Tibial artery (tissue), 4 donors: Measurements from ENCODE around the gene SNRNP27.
"Not testable (repeated sequence)": the region's sequence is repeated elsewhere in the genome, so short reads cannot be mapped to it uniquely, and the experiment has no call there.

Source experiments
- DNase-seq, 2 donors: peaks; one replicate each; pipeline ENCODE4 v3.0.0-alpha.2; 2019
- H3K27ac ChIP-seq, 2 donors: fragments of 200-600 bp; sonication (generic) in 1 of 2; 1 replicate in 1 of 2; 2 replicates in 1 of 2; pipeline ENCODE4 v1.5.1; 2018 to 2019; ENCODE audit warnings: mild to moderate bottlenecking in 1 of 2
- H3K27me3 ChIP-seq, 2 donors: fragments of 200-600 bp; sonication (generic) in 1 of 2; one replicate each; pipeline versions ENCODE4 v1.5.1 to v1.6.0; 2016 to 2019
- H3K36me3 ChIP-seq, 3 donors: fragments of 200-600 bp; sonication (generic) in 2 of 3; one replicate each; pipeline ENCODE4 v1.5.1; 2016 to 2019; ENCODE audit warnings: mild to moderate bottlenecking in 2 of 3
- H3K4me1 ChIP-seq, 4 donors: fragments of 200-600 bp; sonication (generic) in 2 of 4; 1 replicate in 3 of 4; 2 replicates in 1 of 4; pipeline ENCODE4 v1.5.1; 2016 to 2019
- H3K4me3 ChIP-seq, 2 donors: fragments of 200-600 bp; sonication (generic) in 1 of 2; 1 replicate in 1 of 2; 2 replicates in 1 of 2; pipeline ENCODE4 v1.5.1; 2018 to 2019; ENCODE audit warnings: mild to moderate bottlenecking in 2 of 2
- H3K9me3 ChIP-seq, 3 donors: fragments of 200-600 bp; sonication (generic) in 1 of 3; one replicate each; pipeline ENCODE4 v1.5.1; 2016 to 2019
- CTCF ChIP-seq, 2 experiments: fragments of 200-600 bp in 1 of 2; fragments of 450-650 bp in 1 of 2; IDR thresholded peaks; one replicate each; pipeline ENCODE4 v1.5.1; 2017 to 2019; ENCODE audit warnings: antibody characterized with exemption in 2 of 2, mild to moderate bottlenecking in 1 of 2, moderate library complexity in 1 of 2
- intact Hi-C: fragments of 100-400 bp; cut with DNase I; formaldehyde crosslinking; loops from one replicate; pipeline ENCODE4 v1.15.0; 2023; ENCODE audit warnings: low total_unique reads

The SNRNP27 gene

GRCh38 chr2:69848186-69848790, 45.5 kb upstream of the SNRNP27 start:
- no peaks in the 10 kb centered on the region for H3K4me1 ChIP-seq
- no peak overlapping the region for H3K4me3 ChIP-seq
- intact Hi-C loops: no loop called here
- no peaks in the 10 kb centered on the region for H3K9me3 ChIP-seq
- H3K27ac ChIP-seq: no peak overlapping the region
- no peak for DNase-seq
- H3K36me3 ChIP-seq: peaks cover 12 to 73% (median 61%) of the 10 kb centered on the region in 3 donors
- TF ChIP-seq CTCF (IDR thresholded peaks at IDR 0.05): no peak
- H3K27me3 ChIP-seq: no peaks in the 10 kb centered on the region

- H3K27ac ChIP-seq: no peak overlapping the region
- H3K4me1 ChIP-seq: no peaks in the 10 kb centered on the region
- peaks cover 8 to 17% (median 9%) of the 10 kb centered on the region in 3 donors for H3K36me3 ChIP-seq
- TF ChIP-seq CTCF (IDR thresholded peaks at IDR 0.05): no peak
- intact Hi-C loops: no loop called here
- no peaks in the 10 kb centered on the region for H3K9me3 ChIP-seq
- H3K27me3 ChIP-seq: no peaks in the 10 kb centered on the region
- H3K4me3 ChIP-seq: no peak overlapping the region
- DNase-seq: no peak
These were observed 35.5 kb upstream of the SNRNP27 start for GRCh38 chr2:69858261-69858660.

- H3K36me3 ChIP-seq: peaks cover 43 to 50% (median 44%) of the 10 kb centered on the region in 3 donors
- no peak overlapping the region for H3K27ac ChIP-seq
- no peak for DNase-seq
- H3K4me3 ChIP-seq: no peak overlapping the region
- intact Hi-C loops: no loop called here
- H3K4me1 ChIP-seq: no peaks in the 10 kb centered on the region
- H3K27me3 ChIP-seq: no peaks in the 10 kb centered on the region
- no peaks in the 10 kb centered on the region for H3K9me3 ChIP-seq
- TF ChIP-seq CTCF (IDR thresholded peaks at IDR 0.05): no peak
These were observed 30.5 kb upstream of the SNRNP27 start for GRCh38 chr2:69863298-69863697.

GRCh38 chr2:69888451-69888850, 5.3 kb upstream of the SNRNP27 start:
- Histone ChIP-seq H3K36me3 (no peaks in the 10 kb centered on the region), H3K27me3 (no peaks in the 10 kb centered on the region), H3K9me3 (peaks cover 0 to 4% (median 0%) of the 10 kb centered on the region in 3 donors), H3K27ac (no peak overlapping the region), H3K4me3 (no peak overlapping the region), H3K4me1 (no peaks in the 10 kb centered on the region)
- TF ChIP-seq CTCF (IDR thresholded peaks at IDR 0.05): no peak
- DNase-seq: no peak
- intact Hi-C loops: no loop called here

GRCh38 chr2:69889302-69889701, 4.5 kb upstream of the SNRNP27 start:
- no peak overlapping the region for H3K27ac ChIP-seq
- H3K36me3 ChIP-seq: no peaks in the 10 kb centered on the region
- no peak for TF ChIP-seq CTCF (IDR thresholded peaks at IDR 0.05)
- H3K4me3 ChIP-seq: no peak overlapping the region
- DNase-seq: no peak
- no peaks in the 10 kb centered on the region for H3K27me3 ChIP-seq
- H3K4me1 ChIP-seq: no peaks in the 10 kb centered on the region
- intact Hi-C loops: no loop called here
- H3K9me3 ChIP-seq: peaks cover 0 to 4% (median 0%) of the 10 kb centered on the region in 3 donors

GRCh38 chr2:69890881-69891280, 2.9 kb upstream of the SNRNP27 start:
- TF ChIP-seq CTCF (IDR thresholded peaks at IDR 0.05): no peak
- no peak for DNase-seq
- Histone ChIP-seq H3K4me1 (peaks cover 0 to 15% (median 12%) of the 10 kb centered on the region in 4 donors), H3K4me3 (no peak overlapping the region), H3K36me3 (no peaks in the 10 kb centered on the region), H3K27ac (no peak overlapping the region), H3K9me3 (peaks cover 0 to 4% (median 0%) of the 10 kb centered on the region in 3 donors), H3K27me3 (no peaks in the 10 kb centered on the region)
- intact Hi-C loops: no loop called here

GRCh38 chr2:69892838-69893424, 825 bp upstream of the SNRNP27 start:
- peak overlapping the region; percentile 69 to 77 for H3K4me3 ChIP-seq
- peak overlapping the region; percentile 81 to 85 for H3K27ac ChIP-seq
- intact Hi-C loops: not testable (repeated sequence)

GRCh38 chr2:69894737-69895136, 981 bp downstream of the SNRNP27 start:
- peak overlapping the region; percentile 81 to 85 for H3K27ac ChIP-seq
- intact Hi-C loops: not testable (repeated sequence)

More at GRCh38 chr2:69892838-69893424, 825 bp upstream of the SNRNP27 start:
- Histone ChIP-seq H3K36me3 (peaks cover 14 to 19% (median 19%) of the 10 kb centered on the region in 3 donors), H3K4me1 (peaks cover 0 to 23% (median 12%) of the 10 kb centered on the region in 4 donors)
- H3K9me3 ChIP-seq, H3K27me3 ChIP-seq, DNase-seq: not testable (repeated sequence)

More at GRCh38 chr2:69894737-69895136, 981 bp downstream of the SNRNP27 start:
- Histone ChIP-seq H3K4me1 (peaks cover 0 to 25% (median 12%) of the 10 kb centered on the region in 4 donors), H3K4me3 (peak overlapping the region; percentile 69 to 77), H3K36me3 (peaks cover 25 to 37% (median 37%) of the 10 kb centered on the region in 3 donors)
- H3K9me3 ChIP-seq, DNase-seq, H3K27me3 ChIP-seq: not testable (repeated sequence)
